Body of pancreas (tissue), 4 donors: ENCODE results near the gene CEP120. TPM values are rescaled to one million over a fixed set of nuclear protein-coding genes. Genes with fewer than 3 reads are reported as not detected.
"Not testable (repeated sequence)": the region's sequence is repeated elsewhere in the genome, so short reads cannot be mapped to it uniquely, and the experiment has no call there.

Source experiments
- ATAC-seq: fragments of 150-250 bp; one replicate; pipeline ENCODE4 v1.9.1; 2016
- DNase-seq, 4 donors: peaks; one replicate each; pipeline ENCODE4 v3.0.0-alpha.2; 2019
- H3K27ac ChIP-seq, 4 donors: fragments of 200-600 bp; sonication (generic); 1 replicate in 3 of 4; 2 replicates in 1 of 4; pipeline versions ENCODE4 v1.5.1 to v1.6.1; 2016 to 2019; ENCODE audit warnings: mild to moderate bottlenecking in 1 of 4, mixed read lengths in 1 of 4, moderate library complexity in 1 of 4
- H3K27me3 ChIP-seq, 2 donors: fragments of 200-600 bp; sonication (generic); one replicate each; pipeline ENCODE4 v1.6.0; 2016; ENCODE audit warnings: mild to moderate bottlenecking in 1 of 2
- H3K36me3 ChIP-seq, 2 donors: fragments of 200-600 bp; sonication (generic); replicated peaks in 1 of 2; 2 replicates each; pipeline ENCODE4 v1.5.1; 2016; ENCODE audit warnings: low read depth in 2 of 2; ENCODE audit not compliant: insufficient read depth in 1 of 2
- H3K4me1 ChIP-seq: fragments of 200-600 bp; sonication (generic); one replicate; pipeline ENCODE4 v1.6.0; 2016
- H3K4me3 ChIP-seq, 2 donors: fragments of 200-600 bp; sonication (generic); 1 replicate in 1 of 2; 2 replicates in 1 of 2; pipeline ENCODE4 v1.5.1; 2016 to 2019
- H3K9me3 ChIP-seq, 3 donors: fragments of 200-600 bp; sonication (generic); 1 replicate in 2 of 3; 2 replicates in 1 of 3; pipeline ENCODE4 v1.5.1; 2016
- CTCF ChIP-seq, 7 experiments: fragments of 450-650 bp in 4 of 7; fragments of 200-600 bp in 3 of 7; sonication (generic) in 3 of 7; IDR thresholded peaks; one replicate each; pipeline ENCODE4 v1.5.1; 2016 to 2019; ENCODE audit warnings: antibody characterized with exemption in 7 of 7
- POLR2A ChIP-seq, 3 donors: fragments of 450-650 bp; IDR thresholded peaks; one replicate each; pipeline ENCODE4 v1.6.1; 2016; ENCODE audit warnings: antibody characterized with exemption in 3 of 3, mild to moderate bottlenecking in 2 of 3
- WGBS, 2 donors: methylation state at CpG; one replicate each; pipeline ENCODE4 v1.1.5; 2017; 5-methylcytosine and 5-hydroxymethylcytosine counted together
- intact Hi-C: fragments of 100-400 bp; cut with DNase I; formaldehyde crosslinking; loops from one replicate; pipeline ENCODE4 v1.15.1; 2023
- total RNA-seq, 2 donors: library from RNA; depleted of rRNA; stranded (reverse); fragments of >200 nt; gene quantifications; one replicate each; pipeline ENCODE4 v1.1.0, GENCODE V29; 2016

The CEP120 gene
- total RNA-seq, 2 donors from 2014 or later: 6.6 to 11.2 TPM

- Histone ChIP-seq H3K27me3 (no peaks in the 10 kb centered on the region), H3K36me3 (no peaks in the 10 kb centered on the region), H3K4me3 (no peak overlapping the region), H3K9me3 (no peaks in the 10 kb centered on the region), H3K27ac (no peak overlapping the region), H3K4me1 (no peaks in the 10 kb centered on the region)
- 76 to 77% methylated on average over 2 of the region's 2 CpGs for WGBS, 2 donors
- DNase-seq (no peak), ATAC-seq (no peak)
- TF ChIP-seq POLR2A (IDR thresholded peaks at IDR 0.05) (no peak), CTCF (IDR thresholded peaks at IDR 0.05) (no peak)
- intact Hi-C loops: no loop called here
These were observed 82.3 kb downstream of the CEP120 start for GRCh38 chr5:123340928-123341327.

- 61 to 63% methylated on average over 9 of the region's 9 CpGs for WGBS, 2 donors
- H3K27ac ChIP-seq, DNase-seq, H3K36me3 ChIP-seq, H3K9me3 ChIP-seq, H3K4me1 ChIP-seq, intact Hi-C loops, H3K27me3 ChIP-seq, ATAC-seq, H3K4me3 ChIP-seq: not testable (repeated sequence)
These were observed 114.8 kb downstream of the CEP120 start for GRCh38 chr5:123308377-123308776.

GRCh38 chr5:123305751-123306150 lies 117.5 kb downstream of the CEP120 start:
- Histone ChIP-seq H3K27me3 (no peaks in the 10 kb centered on the region), H3K9me3 (no peaks in the 10 kb centered on the region), H3K4me1 (no peaks in the 10 kb centered on the region), H3K4me3 (no peak overlapping the region), H3K27ac (no peak overlapping the region), H3K36me3 (no peaks in the 10 kb centered on the region)
- ATAC-seq (no peak), DNase-seq (no peak)
- no peak for TF ChIP-seq CTCF (IDR thresholded peaks at IDR 0.05)
- WGBS, 2 donors: 58 to 66% methylated on average over 4 of the region's 4 CpGs
- intact Hi-C loops: no loop called here

- H3K27me3 ChIP-seq: no peaks in the 10 kb centered on the region
- no peak overlapping the region for H3K27ac ChIP-seq
- intact Hi-C loops: no loop called here
- H3K4me1 ChIP-seq: no peaks in the 10 kb centered on the region
- H3K36me3 ChIP-seq: no peaks in the 10 kb centered on the region
- ATAC-seq (no peak), DNase-seq (no peak)
- no peaks in the 10 kb centered on the region for H3K9me3 ChIP-seq
- TF ChIP-seq POLR2A (IDR thresholded peaks at IDR 0.05): no peak
- no peak for TF ChIP-seq CTCF (IDR thresholded peaks at IDR 0.05)
- H3K4me3 ChIP-seq: no peak overlapping the region
These were observed 118.4 kb downstream of the CEP120 start for GRCh38 chr5:123304777-123305316.

- TF ChIP-seq CTCF (IDR thresholded peaks at IDR 0.05) (no peak), POLR2A (IDR thresholded peaks at IDR 0.05) (no peak)
- H3K27me3 ChIP-seq: no peaks in the 10 kb centered on the region
These were observed 119.4 kb downstream of the CEP120 start for GRCh38 chr5:123303802-123304201.

More at GRCh38 chr5:123303802-123304201, 119.4 kb downstream of the CEP120 start:
- no peak for DNase-seq
- Histone ChIP-seq H3K27ac (no peak overlapping the region), H3K9me3 (no peaks in the 10 kb centered on the region), H3K4me3 (no peak overlapping the region), H3K4me1 (no peaks in the 10 kb centered on the region), H3K36me3 (no peaks in the 10 kb centered on the region)
- intact Hi-C loops: no loop called here
- 65 to 77% methylated on average over 3 of the region's 3 CpGs for WGBS, 2 donors
- ATAC-seq: no peak
